Muscle of back (tissue), 11 donors: ENCODE measurements around the gene TTYH2. TPM values are rescaled to one million over a fixed set of nuclear protein-coding genes. Genes with fewer than 3 reads are reported as not detected.

Experiments
- DNase-seq, 3 donors: peaks; one replicate each; pipeline versions ENCODE4 v3.0.0 to v3.0.0-alpha.2; 2013
- polyA plus RNA-seq, 10 donors: library from polyadenylated mRNA; unstranded; fragments of 120-200 nt; gene quantifications; one replicate each; pipeline ENCODE4 v1.2.1, GENCODE V29; 2013; ENCODE audit not compliant: insufficient read length in 10 of 10

The TTYH2 gene
- polyA plus RNA-seq, 10 donors = 48.7 to 98.6 (median 61.7) TPM

DNA sequence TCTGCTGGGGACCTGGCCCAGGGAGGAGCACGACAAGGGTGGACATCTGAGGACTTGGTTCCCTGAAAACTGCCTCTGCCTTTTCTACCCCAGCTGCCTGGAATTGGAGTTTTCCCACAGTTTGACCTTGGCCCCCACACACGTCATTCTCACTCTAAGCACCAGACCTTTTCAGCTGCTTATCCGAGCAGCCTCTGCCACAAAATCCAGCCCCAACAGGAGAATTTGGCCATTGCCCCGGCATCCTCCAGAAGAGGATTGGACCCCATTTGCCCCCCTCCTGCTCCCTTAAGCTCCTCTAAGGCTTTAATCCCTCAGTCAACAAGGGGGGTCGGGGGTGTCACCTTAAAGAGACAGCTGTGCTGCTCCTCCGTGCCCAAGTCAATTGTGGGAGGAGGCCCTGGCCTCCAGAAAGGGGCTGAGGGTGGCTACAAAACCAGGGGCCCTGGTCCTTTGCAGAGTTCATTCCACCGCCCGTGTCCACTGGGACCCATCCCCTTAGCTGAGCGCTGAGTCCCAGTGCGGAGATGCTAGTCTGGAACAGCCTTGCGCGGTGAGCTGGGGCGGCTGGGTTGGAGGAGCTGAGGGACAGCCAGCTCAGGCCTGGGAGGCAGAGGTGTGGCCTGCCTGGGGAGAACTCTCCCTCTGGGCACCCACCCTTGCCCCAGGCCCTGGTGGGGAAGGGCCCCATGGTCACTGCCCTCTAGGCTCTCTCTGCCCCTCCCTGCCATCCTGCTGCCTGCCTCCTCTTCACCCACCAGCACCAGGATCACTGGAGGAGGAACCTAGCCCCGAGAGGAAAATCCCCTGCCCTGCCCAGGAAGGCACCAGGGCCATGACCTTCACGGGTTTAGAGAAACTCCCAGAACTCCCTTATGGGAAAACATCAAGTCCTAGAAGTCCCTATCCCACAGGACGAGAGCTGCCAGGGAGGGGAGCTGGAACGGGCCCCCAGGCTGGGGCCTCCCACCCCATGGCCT is 18.8 kb downstream of the TTYH2 start:
- peak in 1 of 3 donors; percentile 34 for DNase-seq

- no peak for DNase-seq
Measured at GRCh38 chr17:74233937-74234336, 20.6 kb downstream of the TTYH2 start.

DNA sequence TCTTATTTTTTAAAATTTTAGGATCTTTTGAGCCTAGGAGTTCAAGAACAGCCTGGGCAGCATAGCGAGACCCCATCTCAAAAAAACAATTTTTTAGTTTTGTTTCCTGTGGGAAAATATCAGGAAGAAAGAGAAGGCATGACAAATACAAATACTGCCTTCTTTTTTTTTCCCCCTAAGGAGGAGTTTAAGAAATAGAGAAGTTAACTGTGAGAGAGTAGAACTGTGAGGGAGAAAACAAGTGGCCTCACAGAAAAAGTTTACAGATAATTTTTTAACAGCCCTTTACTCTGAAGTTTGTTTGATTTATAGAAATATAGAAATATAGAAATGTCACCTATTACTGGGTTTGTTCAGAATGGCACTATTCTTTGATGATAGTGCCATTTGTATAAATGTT is 21.1 kb downstream of the TTYH2 start:
- DNase-seq = no peak

- DNase-seq = peak in 2 of 3 donors; percentile 44 to 72
Measured at GRCh38 chr17:74235040-74235581, 21.7 kb downstream of the TTYH2 start.

- DNase-seq = peak in 2 of 3 donors; percentile 54 to 80
Measured at GRCh38 chr17:74235911-74236371, 22.6 kb downstream of the TTYH2 start.

DNA sequence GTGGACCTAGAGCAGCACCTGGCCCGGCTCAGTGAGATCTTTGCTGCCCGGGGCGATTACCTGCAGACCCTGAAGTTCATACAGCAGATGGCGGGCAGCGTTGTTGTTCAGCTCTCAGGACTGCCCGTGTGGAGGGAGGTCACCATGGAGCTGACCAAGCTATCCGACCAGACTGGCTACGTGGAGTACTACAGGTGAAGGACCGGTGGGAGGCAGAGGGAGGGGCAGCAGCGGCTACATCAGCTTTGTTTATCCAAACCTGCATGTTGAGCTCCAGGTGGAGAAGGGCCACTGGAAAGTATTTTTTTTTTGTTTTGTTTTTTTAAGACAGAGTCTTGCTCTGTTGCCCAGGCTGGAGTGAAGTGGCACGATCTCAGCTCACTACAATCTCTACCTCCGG is 23.9 kb downstream of the TTYH2 start:
- no peak for DNase-seq

DNA sequence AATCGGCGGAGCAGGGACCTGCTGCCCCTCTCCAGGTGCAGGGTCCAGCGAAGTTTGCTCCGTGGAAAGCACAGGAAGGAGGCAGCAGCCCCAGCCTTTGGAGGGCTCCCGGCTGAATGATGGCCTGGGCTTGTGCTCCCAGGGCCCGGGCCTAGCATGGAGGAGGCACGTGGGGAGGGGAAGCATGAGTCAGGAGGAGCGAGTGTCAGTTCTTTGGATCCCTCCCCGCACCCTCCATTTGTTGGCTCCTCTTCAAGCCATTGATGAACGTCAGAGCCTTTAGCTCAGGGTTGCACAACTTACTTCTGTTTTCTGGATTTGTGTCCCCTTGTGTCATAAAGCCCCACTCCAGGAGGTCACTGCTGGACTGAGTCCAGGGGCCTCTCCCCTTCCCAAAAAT is 25.8 kb downstream of the TTYH2 start:
- DNase-seq = peak in 1 of 3 donors; percentile 83

DNA sequence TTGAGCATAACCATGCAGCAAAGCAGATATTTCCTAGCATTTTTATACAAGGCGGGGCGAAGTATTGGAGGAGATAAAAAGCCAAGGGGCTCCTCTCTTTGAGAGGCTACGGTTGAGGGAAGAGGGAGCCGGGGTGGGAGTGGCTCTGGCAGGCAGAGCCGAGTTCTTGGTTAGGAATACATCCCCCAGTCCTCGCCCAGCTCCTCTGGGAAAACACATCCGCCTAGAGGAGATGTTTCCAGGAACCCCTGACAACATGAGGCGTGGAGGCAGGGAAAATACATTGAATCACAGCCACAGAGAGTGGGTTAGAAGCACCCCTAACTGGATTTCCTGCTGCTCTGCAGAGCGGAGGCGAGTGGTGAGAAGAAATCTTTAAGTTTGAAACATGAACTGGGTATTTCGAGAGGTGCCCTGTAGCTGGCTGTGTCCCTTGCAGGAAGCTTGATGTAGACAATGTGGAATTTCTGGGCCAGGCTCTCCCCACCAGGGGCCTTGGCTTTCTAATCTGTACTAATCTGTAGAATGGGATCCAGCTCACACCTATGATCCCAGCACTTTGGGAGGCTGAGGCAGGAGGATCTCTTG is 27.3 kb downstream of the TTYH2 start:
- peak; percentile 82 to 97 (median 94) for DNase-seq

- peak in 1 of 3 donors; percentile 64 for DNase-seq
Measured at GRCh38 chr17:74241431-74241830, 28.1 kb downstream of the TTYH2 start.

DNA sequence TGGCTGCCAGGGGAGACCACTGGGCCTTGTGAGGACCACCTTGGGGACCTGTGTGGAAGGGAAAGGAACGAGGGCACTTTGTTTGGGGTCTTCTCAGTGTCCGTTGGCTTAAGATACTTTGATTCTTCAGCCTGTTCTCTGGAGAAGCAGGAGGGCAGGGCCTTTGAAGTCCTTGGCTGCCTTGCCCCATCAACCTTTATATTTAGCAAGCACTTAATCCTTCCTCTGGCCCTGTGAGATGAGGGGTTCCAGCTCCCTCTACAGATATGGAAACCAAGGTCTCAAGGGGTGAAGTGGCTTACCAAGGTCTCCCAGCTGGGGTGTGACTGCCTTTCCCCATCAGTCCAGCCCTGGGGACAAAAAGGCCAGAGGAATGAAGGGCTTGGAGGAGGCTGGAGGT is 28.5 kb downstream of the TTYH2 start:
- DNase-seq = no peak

- DNase-seq = no peak
Measured at GRCh38 chr17:74243013-74243755, 29.8 kb downstream of the TTYH2 start.

- DNase-seq = no peak
Measured at GRCh38 chr17:74244128-74244527, 30.8 kb downstream of the TTYH2 start.

- no peak for DNase-seq
Measured at GRCh38 chr17:74244548-74244947, 31.2 kb downstream of the TTYH2 start.

DNA sequence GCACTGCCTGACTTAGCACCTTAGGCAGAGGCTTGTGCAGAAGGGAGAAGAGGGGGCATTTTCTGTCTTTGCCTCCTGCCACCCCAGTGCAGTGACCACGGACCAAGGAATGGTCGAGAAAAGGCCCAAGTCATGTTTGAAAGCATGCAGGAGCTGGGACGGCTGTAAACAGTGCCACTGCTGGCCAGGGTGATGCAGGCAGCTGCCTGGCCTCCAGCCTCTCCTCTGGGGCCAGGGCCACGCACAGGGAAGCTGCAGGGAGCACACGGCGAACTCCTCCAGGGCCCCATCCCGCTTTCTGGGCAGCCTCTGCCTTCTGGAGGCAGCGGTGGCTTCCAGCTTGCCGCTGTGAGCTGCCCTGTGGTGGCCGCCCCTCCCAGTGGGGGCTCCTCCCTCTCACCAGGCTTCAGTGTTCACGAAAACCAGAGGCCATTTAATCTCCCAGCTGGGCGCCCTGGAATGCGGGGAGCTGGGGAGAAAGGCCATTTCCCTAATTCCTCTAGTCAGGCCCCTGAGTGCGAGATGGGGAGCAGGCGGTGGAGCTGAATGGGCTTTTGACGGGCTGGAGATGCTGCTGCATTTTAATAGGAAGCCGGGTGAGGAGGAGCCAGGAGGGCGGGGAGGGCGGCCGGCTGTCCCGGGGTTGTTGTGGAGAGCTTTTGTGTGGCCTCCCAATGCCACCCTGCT is 31.9 kb downstream of the TTYH2 start:
- peak in 1 of 3 donors; percentile 45 for DNase-seq

- no peak for DNase-seq
Measured at GRCh38 chr17:74245871-74246270, 32.5 kb downstream of the TTYH2 start.

- peak; percentile 76 to 96 (median 84) for DNase-seq
Measured at GRCh38 chr17:74249590-74250270, 36.4 kb downstream of the TTYH2 start.

- peak; percentile 79 to 94 (median 86) for DNase-seq
Measured at GRCh38 chr17:74250324-74250995, 37.1 kb downstream of the TTYH2 start.

- DNase-seq = no peak
Measured at GRCh38 chr17:74251051-74251450, 37.7 kb downstream of the TTYH2 start.

DNA sequence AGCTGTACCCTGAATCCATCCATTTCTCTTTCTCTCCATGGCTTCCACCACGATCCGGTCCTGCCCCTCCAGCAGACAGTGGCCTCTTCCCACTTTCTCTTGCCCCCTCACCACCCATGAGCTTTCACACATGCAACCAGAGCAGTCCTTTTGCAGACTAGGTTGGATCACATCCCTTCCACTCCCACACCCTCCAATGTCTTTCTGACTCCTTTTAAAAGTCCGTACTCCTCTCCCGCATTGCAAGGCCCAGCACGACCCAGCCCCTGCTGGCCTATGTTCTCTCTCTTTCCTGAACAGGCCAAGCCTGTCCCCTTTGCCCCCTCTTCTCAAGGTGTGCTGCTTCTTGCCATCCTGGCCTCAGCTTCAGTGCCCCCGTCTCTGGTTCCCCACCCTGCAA is 38.2 kb downstream of the TTYH2 start:
- peak in 1 of 3 donors; percentile 67 for DNase-seq

GRCh38 chr17:74252211-74252610 is 38.8 kb downstream of the TTYH2 start:
- DNase-seq = peak in 1 of 3 donors; percentile 65
